IgD-negative memory B cell (primary cell): ENCODE results near the gene PLAU. TPM values are rescaled to one million over a fixed set of nuclear protein-coding genes. Genes with fewer than 3 reads are reported as not detected.
"Not testable (repeated sequence)": the region's sequence is repeated elsewhere in the genome, so short reads cannot be mapped to it uniquely, and the experiment has no call there.

Source experiments
- H3K27ac Mint-ChIP-seq, 3 donors: one replicate each; pipeline ENCODE4 v1.8.0; 2020 to 2022; ENCODE audit warnings: mild to moderate bottlenecking in 3 of 3, mixed read lengths in 3 of 3, moderate library complexity in 1 of 3
- H3K27me3 Mint-ChIP-seq: one replicate; pipeline ENCODE4 v1.8.0; 2021; ENCODE audit warnings: mixed read lengths
- H3K36me3 Mint-ChIP-seq: one replicate; pipeline ENCODE4 v1.8.0; 2020; ENCODE audit warnings: mild to moderate bottlenecking, mixed read lengths
- H3K4me1 Mint-ChIP-seq, 3 donors: one replicate each; pipeline ENCODE4 v1.8.0; 2020 to 2022; ENCODE audit warnings: mixed read lengths in 3 of 3, mild to moderate bottlenecking in 1 of 3
- H3K4me3 Mint-ChIP-seq, 4 donors: one replicate each; pipeline ENCODE4 v1.8.0; 2020 to 2022; ENCODE audit warnings: mild to moderate bottlenecking in 4 of 4, mixed read lengths in 4 of 4, moderate library complexity in 3 of 4
- H3K9me3 Mint-ChIP-seq, 3 donors: one replicate each; pipeline ENCODE4 v1.8.0; 2020 to 2021; ENCODE audit warnings: mixed read lengths in 3 of 3, mild to moderate bottlenecking in 1 of 3
- polyA plus RNA-seq: library from polyadenylated mRNA; unstranded; fragments of 300-500 nt; fragmentation: Illumina TruSeq; gene quantifications from one replicate; pipeline ENCODE4 v1.2.3, GENCODE V29; 2021

PLAU gene
- polyA plus RNA-seq, 1 donor from 2014 or later, result not detected

DNA sequence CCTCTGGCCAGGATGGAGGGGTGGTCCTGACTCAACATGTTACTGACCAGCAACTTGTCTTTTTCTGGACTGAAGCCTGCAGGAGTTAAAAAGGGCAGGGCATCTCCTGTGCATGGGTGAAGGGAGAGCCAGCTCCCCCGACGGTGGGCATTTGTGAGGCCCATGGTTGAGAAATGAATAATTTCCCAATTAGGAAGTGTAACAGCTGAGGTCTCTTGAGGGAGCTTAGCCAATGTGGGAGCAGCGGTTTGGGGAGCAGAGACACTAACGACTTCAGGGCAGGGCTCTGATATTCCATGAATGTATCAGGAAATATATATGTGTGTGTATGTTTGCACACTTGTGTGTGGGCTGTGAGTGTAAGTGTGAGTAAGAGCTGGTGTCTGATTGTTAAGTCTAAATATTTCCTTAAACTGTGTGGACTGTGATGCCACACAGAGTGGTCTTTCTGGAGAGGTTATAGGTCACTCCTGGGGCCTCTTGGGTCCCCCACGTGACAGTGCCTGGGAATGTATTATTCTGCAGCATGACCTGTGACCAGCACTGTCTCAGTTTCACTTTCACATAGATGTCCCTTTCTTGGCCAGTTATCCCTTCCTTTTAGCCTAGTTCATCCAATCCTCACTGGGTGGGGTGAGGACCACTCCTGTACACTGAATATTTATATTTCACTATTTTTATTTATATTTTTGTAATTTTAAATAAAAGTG lies 6.0 kb downstream of the PLAU start:
- H3K36me3 Mint-ChIP-seq, result peaks cover 1% of the 10 kb centered on the region
- H3K27ac Mint-ChIP-seq, result no peak overlapping the region
- H3K9me3 Mint-ChIP-seq, result peaks cover 0 to 4% (median 0%) of the 10 kb centered on the region in 3 donors
- peak overlapping the region in 2 of 4 donors; percentile 15 to 41 for H3K4me3 Mint-ChIP-seq
- H3K4me1 Mint-ChIP-seq, result peaks cover 12 to 16% (median 15%) of the 10 kb centered on the region in 3 donors
- H3K27me3 Mint-ChIP-seq, result peaks cover 2% of the 10 kb centered on the region

DNA sequence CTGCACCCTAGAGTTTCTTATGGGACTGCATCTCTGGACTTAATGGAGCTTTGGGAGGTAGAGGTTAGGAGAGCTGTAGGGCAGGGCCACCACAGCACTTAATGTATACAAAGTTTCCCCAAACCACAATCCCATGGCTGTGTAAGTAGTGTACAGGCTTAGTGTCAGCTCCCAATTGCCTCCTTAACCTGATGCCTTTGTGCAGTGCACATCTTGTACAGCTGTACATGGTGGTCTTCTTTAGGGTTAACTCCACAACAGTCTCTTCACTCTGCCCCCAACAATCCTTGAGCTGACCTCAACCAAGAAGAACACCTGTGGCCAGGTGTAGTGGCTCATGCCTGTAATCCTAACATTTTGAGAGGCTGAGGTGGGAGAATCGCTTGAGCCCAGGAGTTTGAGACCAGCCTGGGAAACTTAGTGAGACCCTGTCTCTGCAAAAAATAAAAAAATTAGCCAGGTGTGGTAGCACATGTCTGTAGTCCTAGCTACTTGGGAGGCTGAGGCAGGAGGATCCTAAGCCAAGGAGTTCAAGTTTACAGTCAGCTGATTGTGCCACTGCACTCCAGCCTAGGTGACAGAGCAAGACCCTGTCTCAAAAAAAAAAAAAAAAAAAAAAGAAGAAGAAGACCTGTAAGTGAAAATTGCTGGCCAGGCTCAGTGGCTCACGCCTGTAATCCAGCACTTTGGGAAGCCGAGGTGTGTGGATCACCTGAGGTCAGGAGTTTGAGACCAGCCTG lies 6.8 kb downstream of the PLAU start:
- peaks cover 12 to 18% (median 16%) of the 10 kb centered on the region in 3 donors for H3K4me1 Mint-ChIP-seq
- H3K4me3 Mint-ChIP-seq, result no peak overlapping the region
- H3K36me3 Mint-ChIP-seq, result peaks cover 1% of the 10 kb centered on the region
- peaks cover 0 to 4% (median 0%) of the 10 kb centered on the region in 3 donors for H3K9me3 Mint-ChIP-seq
- peaks cover 1% of the 10 kb centered on the region for H3K27me3 Mint-ChIP-seq
- no peak overlapping the region for H3K27ac Mint-ChIP-seq

DNA sequence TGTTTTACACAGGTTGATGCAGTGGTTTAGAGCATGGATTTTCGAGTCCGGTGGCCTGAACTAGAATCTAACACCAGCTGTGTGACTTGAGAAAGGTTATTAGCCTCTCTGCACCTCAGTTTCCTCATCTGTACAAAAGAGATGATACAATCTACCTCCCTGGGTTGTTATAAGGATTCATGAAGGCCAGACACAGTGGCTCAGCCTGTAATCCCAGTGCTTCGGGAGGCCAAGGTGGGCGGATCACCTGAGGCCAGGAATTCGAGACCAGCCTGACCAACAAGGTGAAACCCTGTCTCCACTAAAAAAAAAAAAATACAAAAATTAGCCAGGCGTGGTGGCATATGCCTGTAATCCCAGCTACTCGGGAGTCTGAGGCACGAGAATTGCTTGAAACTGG lies 8.5 kb downstream of the PLAU start:
- H3K9me3 Mint-ChIP-seq, H3K4me3 Mint-ChIP-seq, H3K27me3 Mint-ChIP-seq, H3K36me3 Mint-ChIP-seq, H3K27ac Mint-ChIP-seq: not testable (repeated sequence)
- peaks cover 12 to 18% (median 16%) of the 10 kb centered on the region in 3 donors for H3K4me1 Mint-ChIP-seq

DNA sequence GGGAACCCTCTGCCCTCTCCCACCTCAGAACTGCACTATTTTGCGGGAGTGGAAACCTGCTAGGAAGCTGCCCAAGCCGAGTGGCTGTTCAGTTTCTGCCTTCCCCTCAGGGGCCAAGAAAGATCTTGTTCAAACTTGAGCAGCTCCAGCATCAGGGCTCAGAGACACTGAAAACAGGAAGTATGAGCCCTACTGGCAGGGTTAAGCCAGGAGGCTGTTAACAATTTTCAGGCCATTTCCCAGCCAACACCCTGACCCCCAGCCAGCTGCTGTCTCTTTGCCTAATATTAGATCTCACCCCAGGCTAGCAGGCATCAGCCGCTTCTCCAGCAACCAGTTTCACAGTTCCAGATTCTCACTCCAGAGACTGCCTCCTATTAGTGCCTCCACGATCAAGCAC lies 9.2 kb downstream of the PLAU start:
- Mint-ChIP-seq H3K4me1 (peaks cover 12 to 16% (median 16%) of the 10 kb centered on the region in 3 donors), H3K27ac (peak overlapping the region in 1 of 3 donors; percentile 14), H3K9me3 (peaks cover 0 to 4% (median 0%) of the 10 kb centered on the region in 3 donors), H3K27me3 (peaks cover 2% of the 10 kb centered on the region), H3K36me3 (peaks cover 1% of the 10 kb centered on the region), H3K4me3 (no peak overlapping the region)

DNA sequence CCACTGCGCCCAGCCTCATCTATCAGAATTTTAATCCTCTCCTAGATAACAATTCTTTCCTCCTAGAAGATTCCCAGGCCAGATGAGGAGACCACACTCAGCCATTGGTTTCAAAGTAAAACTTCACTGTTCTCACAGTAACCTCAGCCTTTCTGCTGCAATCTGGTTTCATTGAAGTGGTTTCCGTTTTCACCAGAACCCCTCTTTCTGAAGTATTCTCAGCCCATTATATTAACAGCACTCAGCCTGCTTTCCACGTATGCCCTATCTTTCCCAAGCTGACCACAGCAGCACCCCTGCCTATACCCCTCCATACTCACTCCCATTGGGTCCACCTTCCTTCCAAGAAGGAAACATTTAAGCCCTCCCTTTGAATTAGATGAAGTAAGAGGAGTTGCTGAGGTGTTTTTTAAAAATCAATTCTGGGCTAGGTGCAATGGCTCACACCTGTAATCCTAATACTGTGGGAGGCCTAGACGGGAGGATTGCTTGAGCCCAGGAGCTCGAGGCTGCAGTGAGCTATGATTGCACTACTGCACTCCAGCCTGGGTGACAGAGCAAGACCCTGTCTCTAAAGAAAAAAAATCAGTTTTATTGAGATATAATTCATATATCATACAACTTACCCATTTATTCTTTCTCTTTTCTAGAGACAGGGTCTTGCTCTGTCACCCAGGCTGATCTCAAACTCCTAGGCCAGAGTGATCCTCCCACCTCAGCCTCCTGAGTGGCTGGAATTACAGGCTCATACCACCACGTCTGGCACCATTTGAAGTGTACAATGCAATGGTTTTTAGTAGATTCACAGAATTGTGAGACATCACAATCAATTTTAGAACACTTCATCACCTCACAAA lies 11.3 kb downstream of the PLAU start:
- Mint-ChIP-seq H3K27me3 (peaks cover 2% of the 10 kb centered on the region), H3K27ac (no peak overlapping the region), H3K4me1 (peaks cover 14 to 17% (median 16%) of the 10 kb centered on the region in 3 donors), H3K4me3 (no peak overlapping the region), H3K9me3 (peaks cover 0 to 4% (median 0%) of the 10 kb centered on the region in 3 donors), H3K36me3 (no peaks in the 10 kb centered on the region)

DNA sequence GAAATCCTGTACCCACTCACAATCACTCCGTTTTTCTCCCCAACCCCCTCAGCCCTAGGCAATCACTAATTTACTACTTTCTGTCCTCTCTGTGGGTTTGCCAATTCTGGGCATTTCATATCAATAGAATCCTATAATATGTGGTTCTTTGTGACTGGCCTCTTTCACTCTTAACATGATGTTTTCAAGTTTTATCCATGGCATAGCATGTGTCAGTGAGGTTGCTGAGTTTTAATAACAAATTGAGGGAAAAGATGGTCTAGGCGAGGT lies 11.9 kb downstream of the PLAU start:
- Mint-ChIP-seq H3K4me1 (peaks cover 14 to 19% (median 16%) of the 10 kb centered on the region in 3 donors), H3K9me3 (peaks cover 0 to 4% (median 0%) of the 10 kb centered on the region in 3 donors), H3K27me3 (peaks cover 2% of the 10 kb centered on the region), H3K27ac (no peak overlapping the region), H3K36me3 (no peaks in the 10 kb centered on the region), H3K4me3 (no peak overlapping the region)

DNA sequence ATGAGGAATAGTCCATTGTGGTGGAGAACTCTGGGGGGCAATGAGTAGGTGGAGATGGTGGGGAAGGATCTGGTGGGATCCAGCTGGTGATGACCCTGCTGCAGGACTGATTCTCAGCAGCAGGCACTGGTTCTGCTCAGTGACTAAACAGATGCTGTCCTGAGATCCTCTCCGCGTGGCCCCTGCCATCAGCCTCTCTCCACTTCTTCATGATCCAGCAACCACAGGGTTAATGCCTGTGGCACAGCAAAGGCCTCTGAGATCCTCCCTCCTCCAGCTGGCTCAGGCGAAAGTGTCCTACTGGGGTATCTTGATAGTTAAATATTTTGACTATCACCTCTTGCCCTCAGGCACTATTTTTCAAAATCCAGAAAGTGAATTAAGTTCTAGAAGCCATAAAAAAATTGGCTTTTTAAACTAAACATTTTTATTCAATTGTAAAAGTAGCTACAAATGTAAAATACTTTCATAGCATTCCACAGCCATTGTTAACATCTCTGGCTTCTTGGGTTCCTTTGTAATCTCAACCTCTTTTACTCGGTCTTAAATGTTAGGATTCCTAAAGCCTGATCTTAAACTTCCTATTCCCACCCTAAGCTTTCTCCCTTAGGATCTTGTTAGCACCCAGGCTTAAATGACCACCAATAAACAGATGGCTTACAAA lies 13.1 kb downstream of the PLAU start:
- H3K4me1 Mint-ChIP-seq, result peaks cover 14 to 19% (median 16%) of the 10 kb centered on the region in 3 donors
- no peaks in the 10 kb centered on the region for H3K9me3 Mint-ChIP-seq
- H3K27me3 Mint-ChIP-seq, result peaks cover 2% of the 10 kb centered on the region
- H3K36me3 Mint-ChIP-seq, result no peaks in the 10 kb centered on the region
- no peak overlapping the region for H3K4me3 Mint-ChIP-seq
- no peak overlapping the region for H3K27ac Mint-ChIP-seq

DNA sequence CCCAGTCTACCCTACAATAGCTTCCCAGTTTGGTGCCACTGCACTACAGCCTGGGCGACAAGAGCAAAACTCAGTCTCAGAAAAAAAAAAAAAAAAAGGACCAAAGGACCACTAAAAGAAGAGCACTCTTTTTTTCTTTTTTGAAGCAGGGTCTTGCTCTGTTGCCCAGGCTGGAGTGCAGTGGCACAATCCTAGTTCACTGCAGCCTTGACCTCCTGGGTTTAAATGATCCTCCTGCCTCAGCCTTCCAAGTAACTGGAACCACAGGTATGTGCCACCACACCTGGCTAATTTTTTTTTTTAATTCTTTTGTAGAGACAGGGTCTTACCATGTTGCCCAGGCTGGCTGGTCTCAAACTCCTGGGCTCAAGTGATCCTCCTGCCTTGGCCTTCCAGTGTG lies 14.0 kb downstream of the PLAU start:
- Mint-ChIP-seq H3K9me3 (no peaks in the 10 kb centered on the region), H3K36me3 (no peaks in the 10 kb centered on the region), H3K4me3 (no peak overlapping the region), H3K27me3 (peaks cover 2% of the 10 kb centered on the region), H3K27ac (no peak overlapping the region), H3K4me1 (peaks cover 12 to 16% (median 14%) of the 10 kb centered on the region in 3 donors)

DNA sequence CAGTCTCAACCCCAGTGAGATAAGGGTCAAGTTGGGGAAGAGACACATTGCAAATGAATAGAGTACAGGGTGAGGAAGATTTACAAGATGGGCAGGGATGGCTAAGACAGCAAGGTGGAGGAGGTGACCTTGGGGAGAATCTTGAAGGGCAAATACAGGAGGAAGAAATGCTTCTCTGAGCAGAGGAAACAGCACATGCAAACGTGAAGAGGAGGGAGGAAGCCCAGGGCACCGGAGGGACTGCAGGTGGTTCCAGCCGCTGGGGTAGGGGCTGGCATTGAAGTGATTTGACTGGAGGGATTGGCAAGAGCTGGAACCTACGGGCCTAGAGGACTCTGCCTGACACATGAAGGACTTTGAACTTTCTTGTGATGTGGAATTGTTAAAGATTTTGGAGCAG lies 14.6 kb downstream of the PLAU start:
- Mint-ChIP-seq H3K9me3 (no peaks in the 10 kb centered on the region), H3K4me1 (peaks cover 7 to 13% (median 10%) of the 10 kb centered on the region in 3 donors), H3K27me3 (peaks cover 2% of the 10 kb centered on the region), H3K4me3 (peak overlapping the region in 1 of 4 donors; percentile 40), H3K27ac (peak overlapping the region in 1 of 3 donors; percentile 37), H3K36me3 (no peaks in the 10 kb centered on the region)

DNA sequence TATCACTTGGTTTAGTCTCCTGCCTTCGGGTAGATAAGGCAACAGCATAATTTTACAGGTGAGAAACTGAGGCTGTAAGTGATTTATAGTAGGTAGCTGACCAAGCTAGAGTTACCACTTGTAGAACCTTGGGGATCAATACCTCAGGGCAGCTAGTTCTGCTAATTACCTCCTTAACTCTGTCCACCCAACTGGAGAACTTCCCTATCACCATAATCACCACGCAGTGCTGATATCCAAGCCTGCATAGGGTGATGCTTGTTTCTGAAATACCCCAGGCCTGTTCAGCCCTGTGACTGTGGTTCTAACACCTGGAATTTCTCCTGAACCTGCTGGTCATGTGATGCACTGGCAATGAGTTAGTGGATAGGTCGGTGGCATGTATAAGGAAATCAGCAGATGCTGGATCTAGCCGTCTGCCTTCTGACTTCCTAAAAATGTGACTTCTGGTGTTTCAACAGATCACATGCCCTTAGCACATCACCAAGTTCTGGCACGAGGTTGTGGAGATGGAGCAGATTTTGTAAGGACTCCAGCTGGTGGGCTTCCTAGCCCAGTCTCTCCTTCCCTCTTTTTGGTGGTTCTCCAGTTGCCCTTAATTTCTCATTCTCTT lies 15.3 kb downstream of the PLAU start:
- no peak overlapping the region for H3K4me3 Mint-ChIP-seq
- peaks cover 7 to 13% (median 10%) of the 10 kb centered on the region in 3 donors for H3K4me1 Mint-ChIP-seq
- peak overlapping the region in 1 of 3 donors; percentile 37 for H3K27ac Mint-ChIP-seq
- peaks cover 4% of the 10 kb centered on the region for H3K27me3 Mint-ChIP-seq
- no peaks in the 10 kb centered on the region for H3K9me3 Mint-ChIP-seq
- no peaks in the 10 kb centered on the region for H3K36me3 Mint-ChIP-seq

DNA sequence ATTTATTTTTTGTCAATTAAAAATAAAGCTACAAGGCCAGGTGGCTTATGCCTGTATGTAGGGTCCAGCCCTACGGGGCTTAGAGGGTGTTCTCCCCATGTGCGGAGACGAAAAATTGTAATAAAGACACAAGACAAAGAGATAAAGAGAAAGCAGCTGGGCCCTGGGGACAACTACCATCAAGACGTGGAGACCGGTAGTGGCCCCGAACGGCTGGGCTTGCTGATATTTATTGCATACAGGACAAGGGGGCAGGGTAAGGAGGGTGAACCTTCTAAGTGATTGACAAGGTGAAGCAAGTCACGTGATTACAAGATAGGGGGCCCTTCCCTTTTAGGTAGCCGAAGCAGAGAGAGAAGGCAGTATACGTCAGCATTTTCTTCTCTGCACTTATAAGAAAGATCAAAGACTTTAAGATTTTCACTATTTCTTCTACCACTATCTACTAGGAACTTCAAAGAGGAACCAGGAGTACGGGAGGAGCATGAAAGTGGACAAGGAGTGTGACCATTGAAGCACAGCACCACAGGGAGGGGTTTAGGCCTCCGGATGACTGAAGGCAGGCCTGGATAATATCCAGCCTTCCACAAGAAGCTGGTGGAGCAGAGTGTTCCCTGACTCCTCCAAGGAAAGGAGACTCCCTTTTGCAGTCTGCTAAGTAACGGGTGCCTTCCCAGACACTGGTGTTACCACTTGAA lies 19.8 kb downstream of the PLAU start:
- H3K27me3 Mint-ChIP-seq, H3K4me3 Mint-ChIP-seq, H3K9me3 Mint-ChIP-seq, H3K36me3 Mint-ChIP-seq, H3K27ac Mint-ChIP-seq: not testable (repeated sequence)
- H3K4me1 Mint-ChIP-seq, result peaks cover 1 to 12% (median 5%) of the 10 kb centered on the region in 3 donors

DNA sequence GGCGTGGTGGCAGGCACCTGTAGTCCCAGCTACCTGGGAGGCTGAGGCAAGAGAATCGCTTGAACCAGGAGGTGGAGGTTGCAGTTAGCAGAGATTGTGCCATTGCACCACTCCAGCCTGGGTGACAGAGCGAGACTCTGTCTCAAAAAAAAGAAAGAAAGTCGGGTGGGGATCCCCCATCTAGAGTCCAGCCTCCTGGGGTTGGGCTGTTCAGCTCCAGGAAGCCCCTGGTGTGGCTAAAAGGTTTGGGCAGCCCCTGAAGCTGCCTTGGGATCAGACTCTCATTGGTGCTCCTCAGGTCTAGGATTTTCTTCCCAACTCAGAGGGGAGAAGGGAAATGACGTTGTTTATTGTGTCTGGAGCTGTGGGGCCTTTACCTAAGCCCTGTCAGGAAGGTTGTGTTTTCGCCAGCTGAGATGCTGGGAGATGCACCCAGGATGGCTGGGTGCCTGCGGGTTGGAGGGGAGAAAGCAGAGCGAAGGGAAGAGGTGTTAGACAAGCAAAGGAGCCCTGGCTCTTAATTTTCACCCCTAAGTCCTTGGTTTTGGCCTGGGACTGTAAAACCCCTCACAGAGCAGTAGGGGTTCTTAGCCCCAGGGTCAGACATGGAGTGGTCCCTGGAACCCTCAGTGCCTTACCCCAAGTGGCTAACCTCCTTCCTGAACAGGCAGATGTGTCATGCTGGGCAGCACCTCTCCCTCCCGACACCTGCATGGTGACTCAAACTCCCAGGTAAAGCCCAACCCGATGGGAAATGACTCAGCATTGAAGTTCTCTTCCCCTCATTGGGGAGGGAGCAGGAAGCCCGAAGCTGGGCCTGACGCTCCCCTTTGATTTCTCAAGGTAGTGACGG lies 21.1 kb downstream of the PLAU start:
- no peak overlapping the region for H3K4me3 Mint-ChIP-seq
- no peaks in the 10 kb centered on the region for H3K36me3 Mint-ChIP-seq
- H3K4me1 Mint-ChIP-seq, result peaks cover 0 to 9% (median 3%) of the 10 kb centered on the region in 3 donors
- no peak overlapping the region for H3K27ac Mint-ChIP-seq
- H3K27me3 Mint-ChIP-seq, result peaks cover 1% of the 10 kb centered on the region
- no peaks in the 10 kb centered on the region for H3K9me3 Mint-ChIP-seq

DNA sequence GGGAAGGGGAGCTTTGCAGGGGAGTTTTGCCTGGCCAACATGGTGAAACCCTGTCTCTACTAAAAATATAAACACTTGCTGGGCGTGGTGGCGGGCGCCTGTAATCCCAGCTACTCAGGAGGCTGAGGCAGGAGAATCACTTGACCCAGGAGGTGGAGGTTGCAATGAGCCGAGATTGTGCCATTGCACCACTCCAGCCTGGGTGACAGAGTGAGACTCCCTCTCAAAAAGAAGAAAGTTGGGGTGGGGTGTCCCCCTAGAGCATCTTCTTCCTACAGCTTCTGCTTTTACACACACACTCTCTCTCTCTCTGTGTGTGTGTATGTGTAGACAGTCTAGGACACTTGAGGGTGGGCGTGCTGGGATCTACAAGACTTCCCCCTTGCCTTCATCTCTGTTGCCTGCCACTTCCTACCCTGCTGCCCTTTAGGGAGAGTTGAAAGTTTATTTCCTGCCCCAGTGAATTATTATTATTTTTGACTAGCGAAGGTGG lies 21.7 kb downstream of the PLAU start:
- Mint-ChIP-seq H3K9me3 (no peaks in the 10 kb centered on the region), H3K36me3 (no peaks in the 10 kb centered on the region), H3K4me1 (peaks cover 0 to 8% (median 3%) of the 10 kb centered on the region in 3 donors), H3K27ac (no peak overlapping the region), H3K4me3 (peak overlapping the region in 1 of 4 donors; percentile 58), H3K27me3 (peaks cover 1% of the 10 kb centered on the region)
